Smooth muscle cell of the brain vasculature (primary cell): ENCODE results near the gene BAIAP2L1.

Source experiments
- DNase-seq: peaks from one replicate; pipeline ENCODE4 v3.0.0-alpha.2; 2012; ENCODE audit warnings: low read depth, low spot score

BAIAP2L1 gene

DNA sequence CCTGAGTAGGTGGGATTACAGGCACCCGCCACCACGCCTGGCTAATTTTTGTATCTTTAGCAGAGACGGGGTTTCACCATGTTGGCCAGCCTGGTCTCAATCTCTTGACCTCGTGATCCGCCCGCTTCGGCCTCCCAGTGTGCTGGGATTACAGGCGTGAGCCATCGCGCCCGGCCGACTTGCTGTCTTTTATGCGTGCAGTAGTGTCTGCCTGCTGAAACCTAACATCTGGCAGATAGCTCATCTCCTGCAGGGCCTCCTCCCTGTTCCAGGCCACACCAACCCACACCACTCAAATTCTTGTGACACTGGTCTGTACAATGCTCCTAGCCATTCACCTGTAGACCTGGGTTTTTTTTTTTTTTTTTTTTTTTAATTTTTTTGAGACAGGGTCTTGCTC lies 41.5 kb downstream of the BAIAP2L1 start:
- no peak for DNase-seq

GRCh38 chr7:98358706-98359105 lies 42.2 kb downstream of the BAIAP2L1 start:
- DNase-seq: no peak

DNA sequence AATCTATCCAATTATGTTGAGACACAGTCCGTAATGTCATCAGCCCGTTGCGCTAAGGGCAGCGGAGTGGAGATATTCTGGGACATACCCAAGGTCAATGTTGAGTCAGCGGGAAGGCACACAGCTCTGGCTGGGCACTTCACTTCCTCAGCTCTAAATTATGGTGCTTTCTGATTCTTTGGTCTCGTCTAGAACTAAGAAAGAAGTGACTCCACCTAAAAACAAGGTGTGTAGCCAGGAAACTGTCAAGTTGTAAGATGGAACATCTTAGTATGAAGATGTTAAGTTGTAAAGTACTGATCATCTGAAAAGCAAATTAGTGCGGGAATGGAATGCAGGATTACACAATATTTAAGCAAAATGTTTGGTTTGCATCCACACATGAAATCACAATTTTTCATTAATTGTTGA lies 43.1 kb downstream of the BAIAP2L1 start:
- DNase-seq: no peak

DNA sequence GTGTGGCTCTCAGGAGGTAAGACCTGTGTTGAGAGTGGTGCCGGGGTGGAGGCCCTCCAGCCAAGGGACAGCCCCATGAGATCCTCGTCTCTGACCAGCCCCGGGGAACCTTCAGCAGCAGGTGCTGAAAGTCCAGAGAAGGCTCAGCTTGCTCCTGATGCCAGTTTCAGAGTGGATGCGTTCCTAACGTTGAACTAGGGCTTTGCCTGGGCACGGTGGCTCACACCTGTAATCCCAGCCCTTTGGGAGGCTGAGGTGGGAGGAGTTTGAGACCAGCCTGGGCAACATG lies 45.7 kb downstream of the BAIAP2L1 start:
- DNase-seq: no peak

DNA sequence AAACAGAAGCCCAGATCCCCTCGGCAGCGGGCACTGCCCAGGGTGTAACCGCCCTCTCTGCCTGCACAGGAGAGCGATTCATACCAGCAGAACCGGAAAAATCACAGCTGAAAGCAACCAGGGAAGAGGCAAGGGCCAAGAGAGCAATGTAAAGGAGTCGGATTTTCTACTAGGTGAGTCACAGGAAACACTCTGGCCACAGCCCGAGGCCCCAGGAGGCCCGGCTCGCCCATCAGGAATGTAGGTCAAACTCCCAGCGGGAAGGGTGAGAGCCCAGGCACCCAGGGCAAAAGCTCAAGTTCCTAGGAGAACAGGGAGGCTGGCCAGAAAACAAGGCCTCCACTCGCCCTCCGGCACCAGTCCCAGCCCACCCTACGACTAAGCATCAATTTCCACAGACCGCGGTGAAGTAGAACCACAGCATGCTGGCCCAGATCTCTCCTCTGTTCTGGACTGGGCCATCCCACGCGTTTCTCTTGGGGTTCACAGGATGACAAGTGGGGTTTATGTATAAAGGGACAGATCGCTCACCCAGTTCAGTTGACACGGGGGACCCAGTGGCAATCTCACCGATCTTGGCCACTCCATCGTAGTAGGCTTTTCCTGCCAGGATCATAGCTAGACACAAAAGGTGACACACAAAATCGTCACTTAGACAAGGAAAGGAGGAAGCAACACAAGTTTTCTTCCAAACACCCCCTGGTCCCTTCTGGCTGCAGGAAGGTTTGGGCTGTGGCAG lies 46.2 kb downstream of the BAIAP2L1 start:
- DNase-seq: peak; percentile 76

DNA sequence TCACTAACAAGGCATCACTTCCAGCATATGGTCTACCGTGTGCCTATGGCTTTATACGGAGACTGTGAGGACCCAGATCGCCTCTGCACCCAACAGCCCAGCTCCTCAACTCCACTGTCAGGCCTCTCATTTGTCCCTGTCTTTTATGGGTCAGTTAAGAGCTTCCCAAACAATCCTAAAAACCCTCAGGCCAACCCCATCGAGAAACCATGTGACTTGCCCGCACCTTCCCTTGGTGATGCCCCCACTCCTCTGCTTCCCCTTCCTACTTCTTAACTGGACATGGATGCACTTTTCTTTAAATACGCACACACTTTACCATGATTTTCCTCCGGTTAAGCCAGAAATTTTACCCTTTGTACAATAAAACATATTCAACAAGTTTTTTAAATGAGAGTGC lies 46.8 kb downstream of the BAIAP2L1 start:
- no peak for DNase-seq

- DNase-seq: no peak
Measured at GRCh38 chr7:98352621-98353020, 48.3 kb downstream of the BAIAP2L1 start.

GRCh38 chr7:98351136-98351535 lies 49.8 kb downstream of the BAIAP2L1 start:
- no peak for DNase-seq

DNA sequence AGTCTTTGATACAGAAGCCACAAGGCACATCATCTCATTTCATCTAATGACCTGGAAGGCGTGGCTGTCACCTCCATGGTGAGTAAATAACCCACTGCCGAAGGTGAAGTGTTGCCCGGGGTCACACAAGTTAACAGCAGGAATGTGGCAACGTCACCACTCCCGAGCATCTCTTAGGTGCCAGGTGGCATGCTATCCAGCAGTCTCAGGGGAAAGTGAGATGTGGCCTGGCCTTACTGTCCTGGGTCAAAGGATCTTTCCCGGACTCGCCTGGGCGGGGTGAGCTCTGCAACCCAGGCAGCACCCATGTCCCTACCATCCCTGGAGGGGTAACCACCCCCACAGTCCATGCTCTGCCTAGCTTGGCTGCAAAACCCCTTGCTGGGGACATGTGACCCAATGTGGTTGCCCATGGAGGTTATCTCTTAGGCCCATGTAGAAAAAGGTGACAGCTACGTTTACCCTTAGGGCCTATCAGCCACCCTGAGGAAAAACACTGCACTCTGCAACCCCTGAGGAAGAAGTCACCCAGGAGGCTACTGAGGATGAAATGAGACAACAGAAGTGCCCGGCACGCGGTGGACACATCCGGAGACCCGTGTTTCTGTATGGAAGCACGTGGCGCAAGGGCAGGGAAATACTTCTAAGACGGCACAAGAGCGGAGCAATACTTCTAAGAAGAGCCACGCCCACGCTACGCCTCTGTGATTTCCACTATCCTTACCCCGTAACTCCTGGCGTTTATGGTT lies 52.0 kb downstream of the BAIAP2L1 start:
- DNase-seq: no peak

GRCh38 chr7:98346515-98347069 lies 54.3 kb downstream of the BAIAP2L1 start:
- no peak for DNase-seq

DNA sequence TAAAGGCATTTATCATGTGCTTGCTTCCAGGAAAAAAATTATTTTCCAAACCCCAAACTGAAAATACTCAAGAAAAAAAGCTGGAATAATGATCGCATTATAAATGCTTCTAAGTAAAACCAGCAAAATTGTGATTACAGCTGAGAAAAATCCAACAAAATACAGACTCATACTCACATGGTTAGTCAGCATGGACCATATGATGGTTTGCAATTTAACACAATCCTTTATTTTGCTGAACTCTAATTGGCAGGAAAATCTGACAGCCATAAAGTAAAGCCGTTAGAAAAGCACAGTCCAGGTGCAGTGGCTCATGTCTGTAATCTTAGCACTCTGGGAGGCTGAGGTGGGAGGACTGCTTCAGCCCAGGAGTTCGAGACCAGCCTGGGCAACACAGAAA lies 59.8 kb downstream of the BAIAP2L1 start:
- DNase-seq: no peak

- no peak for DNase-seq
Measured at GRCh38 chr7:98339043-98339442, 61.8 kb downstream of the BAIAP2L1 start.

DNA sequence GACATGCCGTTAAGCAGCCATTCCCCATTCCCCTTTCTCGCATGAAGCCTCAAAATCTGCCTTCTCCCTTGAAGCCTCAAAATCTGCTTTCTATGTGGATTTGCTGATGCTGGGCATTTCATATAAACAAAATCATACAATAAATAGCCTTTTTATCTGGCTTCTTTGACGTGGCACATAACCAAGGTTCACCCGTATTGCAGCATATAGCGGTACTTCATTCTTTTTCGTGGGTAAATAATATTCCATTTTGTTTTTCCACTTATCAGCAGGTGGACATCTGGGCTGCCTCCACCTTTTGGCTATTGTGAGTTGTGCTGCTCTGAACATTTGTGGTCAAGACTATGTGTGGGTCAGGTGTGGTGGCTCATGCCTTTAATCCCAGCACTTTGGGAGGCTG lies 62.4 kb downstream of the BAIAP2L1 start:
- DNase-seq: no peak

DNA sequence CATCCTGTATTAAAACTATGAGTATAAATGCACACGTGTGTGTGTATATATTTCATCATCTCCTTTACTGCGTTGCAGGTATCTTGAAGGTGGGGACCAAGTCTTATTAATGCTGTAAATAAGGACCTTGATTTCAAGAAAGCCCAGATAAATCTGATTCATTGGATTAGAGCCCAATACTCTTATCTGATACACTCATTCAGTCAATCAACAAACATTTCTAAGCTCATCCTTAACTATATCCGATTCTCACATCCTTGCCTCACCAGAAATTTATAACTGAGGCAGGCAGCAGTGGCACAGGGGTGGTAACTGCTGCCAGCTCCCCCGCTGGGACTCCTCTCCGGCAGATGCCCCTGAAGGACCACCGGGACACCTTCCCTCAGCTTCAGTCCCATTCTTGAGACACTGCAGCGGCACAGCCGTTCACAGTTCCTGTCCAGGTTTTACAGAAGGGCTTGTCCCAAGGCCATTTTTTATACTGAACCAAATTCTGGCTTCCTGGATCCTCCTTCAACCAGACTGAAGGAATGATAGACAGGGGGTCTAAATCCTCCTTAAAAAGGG lies 65.4 kb downstream of the BAIAP2L1 start:
- no peak for DNase-seq

DNA sequence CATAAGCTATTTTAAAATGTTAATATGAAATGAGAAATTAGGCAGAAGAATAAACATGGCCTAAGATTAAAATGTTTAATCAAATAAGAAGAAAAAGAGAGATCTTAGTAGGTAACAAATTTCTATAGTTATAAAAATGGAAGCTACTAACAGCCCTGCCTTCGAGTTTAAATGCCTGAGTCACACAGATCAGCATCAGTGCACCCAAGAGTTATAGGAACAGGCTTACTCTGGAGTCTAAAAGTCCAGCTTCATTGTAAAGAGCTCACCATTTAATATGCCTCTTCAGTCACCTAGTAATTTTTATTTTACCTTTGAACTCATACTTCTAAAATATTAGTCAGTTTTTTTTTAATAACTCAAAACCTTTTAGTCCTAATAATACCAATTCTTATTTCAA lies 66.8 kb downstream of the BAIAP2L1 start:
- no peak for DNase-seq

GRCh38 chr7:98330926-98331529 lies 69.9 kb downstream of the BAIAP2L1 start:
- DNase-seq: no peak

DNA sequence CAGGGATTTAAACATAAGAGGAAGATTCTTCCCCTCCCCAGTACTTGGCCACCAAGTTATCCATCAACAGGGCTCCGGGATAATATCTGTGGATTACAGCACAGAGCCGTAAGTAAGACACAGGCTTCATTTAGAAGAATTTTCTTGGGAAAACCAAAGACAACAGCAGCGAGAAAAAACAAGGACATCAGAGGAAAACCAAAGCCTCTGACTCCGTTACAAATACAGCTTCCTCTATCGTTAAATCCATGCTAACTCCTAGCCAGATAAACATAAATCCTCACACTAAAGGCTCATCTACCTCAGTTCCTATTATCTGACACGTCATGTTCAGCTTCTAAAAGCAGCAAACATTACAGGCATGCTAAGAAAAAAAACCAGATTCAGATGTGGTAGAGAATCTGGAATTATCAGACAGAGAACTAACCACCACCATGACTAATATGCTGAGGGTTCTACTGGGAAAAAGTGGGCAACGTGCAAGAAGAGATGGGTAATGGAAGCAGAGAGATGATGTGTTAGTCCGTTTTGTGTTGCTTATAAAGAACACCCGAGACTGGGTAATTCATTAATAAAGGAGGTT lies 71.0 kb downstream of the BAIAP2L1 start:
- DNase-seq: no peak

GRCh38 chr7:98329100-98329790 lies 71.6 kb downstream of the BAIAP2L1 start:
- peak; percentile 94 for DNase-seq

- DNase-seq: no peak
Measured at GRCh38 chr7:98324782-98325181, 76.1 kb downstream of the BAIAP2L1 start.

GRCh38 chr7:98323597-98324322 lies 77.1 kb downstream of the BAIAP2L1 start:
- peak; percentile 73 for DNase-seq
